GM23338 (cell line): Measurements from ENCODE around the gene CBLIF. TPM values are rescaled to one million over a fixed set of nuclear protein-coding genes. Genes with fewer than 3 reads are reported as not detected.

Experiments
- ATAC-seq: fragments of 200-7000 bp; cut with Tn5 transposase; 3 replicates; pipeline ENCODE4 v1.9.1; 2020
- DNase-seq: peaks from one replicate; pipeline ENCODE4 v3.0.0-alpha.2; 2015; ENCODE audit warnings: low spot score
- H2AFZ ChIP-seq: fragments of 200-600 bp; sonication (generic); 2 replicates; pipeline ENCODE4 v1.8.0; 2016; ENCODE audit warnings: antibody characterized with exemption, mild to moderate bottlenecking, moderate library complexity
- H3F3A ChIP-seq: fragments of 200-600 bp; sonication (generic); replicated peaks from 2 replicates; pipeline ENCODE4 v1.8.0; 2017; ENCODE audit warnings: antibody characterized with exemption, mixed run types, low read depth
- H3K27ac ChIP-seq: fragments of 200-600 bp; sonication (generic); 2 replicates; pipeline ENCODE4 v1.6.1; 2016; ENCODE audit warnings: low read depth
- H3K27me3 ChIP-seq: fragments of 200-600 bp; sonication (generic); 2 replicates; pipeline ENCODE4 v1.8.0; 2016; ENCODE audit warnings: mild to moderate bottlenecking, mixed run types, moderate library complexity; ENCODE audit not compliant: insufficient read depth
- H3K36me3 ChIP-seq: fragments of 200-600 bp; sonication (generic); 2 replicates; pipeline ENCODE4 v1.8.0; 2016; ENCODE audit warnings: mild to moderate bottlenecking; ENCODE audit not compliant: insufficient read depth
- H3K4me1 ChIP-seq: fragments of 200-600 bp; sonication (generic); 2 replicates; pipeline ENCODE4 v1.8.0; 2016; ENCODE audit warnings: mild to moderate bottlenecking, moderate library complexity; ENCODE audit not compliant: insufficient read depth
- H3K4me2 ChIP-seq: fragments of 200-600 bp; sonication (generic); 2 replicates; pipeline ENCODE4 v1.7.1; 2017; ENCODE audit warnings: mixed run types
- H3K4me3 ChIP-seq: fragments of 200-600 bp; sonication (generic); 2 replicates; pipeline ENCODE4 v1.6.1; 2016; ENCODE audit warnings: mixed run types
- H3K79me2 ChIP-seq: fragments of 200-600 bp; sonication (generic); replicated peaks from 2 replicates; pipeline ENCODE4 v1.8.0; 2017; ENCODE audit warnings: mild to moderate bottlenecking; ENCODE audit not compliant: insufficient read depth
- H3K9me2 ChIP-seq: fragments of 200-600 bp; sonication (generic); 2 replicates; pipeline ENCODE4 v1.8.0; 2017; ENCODE audit not compliant: insufficient read depth
- H4K20me1 ChIP-seq: fragments of 200-600 bp; sonication (generic); replicated peaks from 2 replicates; pipeline ENCODE4 v1.8.0; 2017; ENCODE audit warnings: mild to moderate bottlenecking; ENCODE audit not compliant: insufficient read depth
- H3K27ac Mint-ChIP-seq: 2 replicates; pipeline ENCODE4 v1.8.0; 2020; ENCODE audit warnings: inconsistent platforms, mild to moderate bottlenecking, moderate library complexity, mixed read lengths
- H3K27me3 Mint-ChIP-seq: 3 replicates; pipeline ENCODE4 v1.8.0; 2022; ENCODE audit warnings: low read depth, mild to moderate bottlenecking, moderate library complexity, mixed read lengths, inconsistent platforms; ENCODE audit not compliant: insufficient read depth, poor library complexity
- H3K36me3 Mint-ChIP-seq: 3 replicates; pipeline ENCODE4 v1.8.0; 2021; ENCODE audit warnings: low read depth, mild to moderate bottlenecking, inconsistent platforms, moderate library complexity, mixed read lengths
- H3K4me1 Mint-ChIP-seq: 3 replicates; pipeline ENCODE4 v1.8.0; 2020; ENCODE audit warnings: mild to moderate bottlenecking, inconsistent platforms, mixed read lengths
- H3K4me3 Mint-ChIP-seq: 3 replicates; pipeline ENCODE4 v1.8.0; 2021; ENCODE audit warnings: moderate library complexity, mild to moderate bottlenecking, inconsistent platforms, mixed read lengths
- H3K9me3 Mint-ChIP-seq: 3 replicates; pipeline ENCODE4 v1.8.0; 2020; ENCODE audit warnings: moderate library complexity, mild to moderate bottlenecking, inconsistent platforms, mixed read lengths
- CREB1 ChIP-seq: fragments of 250-450 bp; sonication (Bioruptor Pico); IDR thresholded peaks from 2 replicates; pipeline ENCODE4 v1.5.0; 2020; ENCODE audit warnings: low read depth, mild to moderate bottlenecking, moderate library complexity
- EZH2 ChIP-seq: fragments of 200-600 bp; sonication (generic); IDR thresholded peaks from one replicate; pipeline ENCODE4 v1.8.0; 2017; ENCODE audit warnings: antibody characterized with exemption, mild to moderate bottlenecking, low read depth; ENCODE audit not compliant: unreplicated experiment
- EZH2phosphoT487 ChIP-seq: fragments of 200-600 bp; sonication (generic); IDR thresholded peaks from one replicate; pipeline ENCODE4 v1.8.1; 2018; ENCODE audit warnings: antibody characterized with exemption; ENCODE audit not compliant: unreplicated experiment
- JUNB ChIP-seq: IDR thresholded peaks from one replicate; pipeline ENCODE4 v1.6.1; 2016; ENCODE audit warnings: antibody characterized with exemption; ENCODE audit not compliant: unreplicated experiment
- NANOG ChIP-seq: IDR thresholded peaks from 2 replicates; pipeline ENCODE4 v1.6.1; 2016; ENCODE audit warnings: antibody characterized with exemption, borderline replicate concordance
- POLR2AphosphoS5 ChIP-seq: IDR thresholded peaks from 2 replicates; pipeline ENCODE4 v1.6.1; 2016; ENCODE audit warnings: antibody characterized with exemption, low read depth
- STAT1 ChIP-seq: IDR thresholded peaks from one replicate; pipeline ENCODE4 v1.6.1; 2016; ENCODE audit warnings: antibody characterized with exemption; ENCODE audit not compliant: unreplicated experiment
- ZNF114 ChIP-seq: fragments of 250-450 bp; sonication (Bioruptor Pico); IDR thresholded peaks from 2 replicates; pipeline ENCODE4 v1.5.0; 2020; ENCODE audit warnings: mild to moderate bottlenecking, moderate library complexity
- ZNF331 ChIP-seq: fragments of 250-450 bp; sonication (Bioruptor Pico); IDR thresholded peaks from 2 replicates; pipeline ENCODE4 v1.5.0; 2020; ENCODE audit warnings: low read depth, mild to moderate bottlenecking, moderate library complexity
- polyA plus RNA-seq: library from polyadenylated mRNA; unstranded; fragments of >200 nt; fragmentation: Nextera tagmentation; extraction: Ambion mirVana; gene quantifications from 2 replicates; pipeline ENCODE4 v1.2.1, GENCODE V29; 2016
- total RNA-seq: library from RNA; depleted of rRNA; stranded (reverse); fragments of >200 nt; shearing (Covaris generic); gene quantifications from 2 replicates; pipeline ENCODE4 v1.2.3, GENCODE V29; 2014
- TF ChIP-seq, protein P1 (sequence below), 2 experiments: fragments of 200-600 bp in 1 of 2; sonication (generic) in 1 of 2; conservative IDR thresholded peaks; 2 replicates each; pipeline versions ENCODE4 v1.5.1 to v1.6.1; 2016 to 2017; ENCODE audit warnings: antibody characterized with exemption in 2 of 2, low read depth in 2 of 2, mild to moderate bottlenecking in 2 of 2, moderate library complexity in 1 of 2
- TF ChIP-seq, protein P2 (sequence below): IDR thresholded peaks from one replicate; pipeline ENCODE4 v1.6.1; 2018; ENCODE audit warnings: antibody characterized with exemption; ENCODE audit not compliant: unreplicated experiment
- TF ChIP-seq, protein P3 (sequence below): IDR thresholded peaks from 2 replicates; pipeline ENCODE4 v1.6.1; 2016; ENCODE audit warnings: antibody characterized with exemption
- TF ChIP-seq, protein P4 (sequence below): fragments of 250-450 bp; sonication (Bioruptor Pico); IDR thresholded peaks from 2 replicates; pipeline ENCODE4 v1.5.0; 2020; ENCODE audit warnings: mild to moderate bottlenecking, moderate library complexity

Gene CBLIF
- total and polyA plus RNA-seq, 2 experiments from 2014 or later: not detected

DNA sequence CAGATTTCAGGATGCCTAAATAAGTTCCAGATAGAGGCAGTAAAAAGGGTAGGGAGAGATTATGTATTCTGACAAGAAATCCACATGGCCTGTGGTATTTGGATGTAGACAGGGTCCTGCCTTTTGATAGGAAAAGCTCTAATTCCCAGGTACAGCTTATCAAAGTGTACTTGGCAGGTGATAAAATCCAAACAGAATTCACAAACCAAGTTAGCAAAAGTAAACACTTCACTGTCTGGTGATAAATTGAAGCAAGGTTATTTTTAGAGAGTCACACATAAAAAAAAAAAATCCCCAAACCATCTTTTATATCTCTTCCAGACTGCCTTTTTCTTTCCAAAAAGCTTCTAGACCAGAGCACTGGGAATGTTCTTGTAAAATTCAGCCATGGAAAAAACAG lies 5.7 kb downstream of the CBLIF start:
- TF ChIP-seq, protein P1, sequence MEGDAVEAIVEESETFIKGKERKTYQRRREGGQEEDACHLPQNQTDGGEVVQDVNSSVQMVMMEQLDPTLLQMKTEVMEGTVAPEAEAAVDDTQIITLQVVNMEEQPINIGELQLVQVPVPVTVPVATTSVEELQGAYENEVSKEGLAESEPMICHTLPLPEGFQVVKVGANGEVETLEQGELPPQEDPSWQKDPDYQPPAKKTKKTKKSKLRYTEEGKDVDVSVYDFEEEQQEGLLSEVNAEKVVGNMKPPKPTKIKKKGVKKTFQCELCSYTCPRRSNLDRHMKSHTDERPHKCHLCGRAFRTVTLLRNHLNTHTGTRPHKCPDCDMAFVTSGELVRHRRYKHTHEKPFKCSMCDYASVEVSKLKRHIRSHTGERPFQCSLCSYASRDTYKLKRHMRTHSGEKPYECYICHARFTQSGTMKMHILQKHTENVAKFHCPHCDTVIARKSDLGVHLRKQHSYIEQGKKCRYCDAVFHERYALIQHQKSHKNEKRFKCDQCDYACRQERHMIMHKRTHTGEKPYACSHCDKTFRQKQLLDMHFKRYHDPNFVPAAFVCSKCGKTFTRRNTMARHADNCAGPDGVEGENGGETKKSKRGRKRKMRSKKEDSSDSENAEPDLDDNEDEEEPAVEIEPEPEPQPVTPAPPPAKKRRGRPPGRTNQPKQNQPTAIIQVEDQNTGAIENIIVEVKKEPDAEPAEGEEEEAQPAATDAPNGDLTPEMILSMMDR (conservative IDR thresholded peaks at IDR 0.05; ENCODE audit: low read depth in 2 of 2): no peak
- TF ChIP-seq, protein P2, sequence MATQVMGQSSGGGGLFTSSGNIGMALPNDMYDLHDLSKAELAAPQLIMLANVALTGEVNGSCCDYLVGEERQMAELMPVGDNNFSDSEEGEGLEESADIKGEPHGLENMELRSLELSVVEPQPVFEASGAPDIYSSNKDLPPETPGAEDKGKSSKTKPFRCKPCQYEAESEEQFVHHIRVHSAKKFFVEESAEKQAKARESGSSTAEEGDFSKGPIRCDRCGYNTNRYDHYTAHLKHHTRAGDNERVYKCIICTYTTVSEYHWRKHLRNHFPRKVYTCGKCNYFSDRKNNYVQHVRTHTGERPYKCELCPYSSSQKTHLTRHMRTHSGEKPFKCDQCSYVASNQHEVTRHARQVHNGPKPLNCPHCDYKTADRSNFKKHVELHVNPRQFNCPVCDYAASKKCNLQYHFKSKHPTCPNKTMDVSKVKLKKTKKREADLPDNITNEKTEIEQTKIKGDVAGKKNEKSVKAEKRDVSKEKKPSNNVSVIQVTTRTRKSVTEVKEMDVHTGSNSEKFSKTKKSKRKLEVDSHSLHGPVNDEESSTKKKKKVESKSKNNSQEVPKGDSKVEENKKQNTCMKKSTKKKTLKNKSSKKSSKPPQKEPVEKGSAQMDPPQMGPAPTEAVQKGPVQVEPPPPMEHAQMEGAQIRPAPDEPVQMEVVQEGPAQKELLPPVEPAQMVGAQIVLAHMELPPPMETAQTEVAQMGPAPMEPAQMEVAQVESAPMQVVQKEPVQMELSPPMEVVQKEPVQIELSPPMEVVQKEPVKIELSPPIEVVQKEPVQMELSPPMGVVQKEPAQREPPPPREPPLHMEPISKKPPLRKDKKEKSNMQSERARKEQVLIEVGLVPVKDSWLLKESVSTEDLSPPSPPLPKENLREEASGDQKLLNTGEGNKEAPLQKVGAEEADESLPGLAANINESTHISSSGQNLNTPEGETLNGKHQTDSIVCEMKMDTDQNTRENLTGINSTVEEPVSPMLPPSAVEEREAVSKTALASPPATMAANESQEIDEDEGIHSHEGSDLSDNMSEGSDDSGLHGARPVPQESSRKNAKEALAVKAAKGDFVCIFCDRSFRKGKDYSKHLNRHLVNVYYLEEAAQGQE: no peak
- TF ChIP-seq NANOG: no peak
- no peak for TF ChIP-seq JUNB
- TF ChIP-seq, protein P3, sequence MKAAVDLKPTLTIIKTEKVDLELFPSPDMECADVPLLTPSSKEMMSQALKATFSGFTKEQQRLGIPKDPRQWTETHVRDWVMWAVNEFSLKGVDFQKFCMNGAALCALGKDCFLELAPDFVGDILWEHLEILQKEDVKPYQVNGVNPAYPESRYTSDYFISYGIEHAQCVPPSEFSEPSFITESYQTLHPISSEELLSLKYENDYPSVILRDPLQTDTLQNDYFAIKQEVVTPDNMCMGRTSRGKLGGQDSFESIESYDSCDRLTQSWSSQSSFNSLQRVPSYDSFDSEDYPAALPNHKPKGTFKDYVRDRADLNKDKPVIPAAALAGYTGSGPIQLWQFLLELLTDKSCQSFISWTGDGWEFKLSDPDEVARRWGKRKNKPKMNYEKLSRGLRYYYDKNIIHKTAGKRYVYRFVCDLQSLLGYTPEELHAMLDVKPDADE: no peak
- TF ChIP-seq EZH2phosphoT487: no peak
- TF ChIP-seq POLR2AphosphoS5: no peak
- TF ChIP-seq EZH2: no peak
- no peak for TF ChIP-seq STAT1
- TF ChIP-seq, protein P4, sequence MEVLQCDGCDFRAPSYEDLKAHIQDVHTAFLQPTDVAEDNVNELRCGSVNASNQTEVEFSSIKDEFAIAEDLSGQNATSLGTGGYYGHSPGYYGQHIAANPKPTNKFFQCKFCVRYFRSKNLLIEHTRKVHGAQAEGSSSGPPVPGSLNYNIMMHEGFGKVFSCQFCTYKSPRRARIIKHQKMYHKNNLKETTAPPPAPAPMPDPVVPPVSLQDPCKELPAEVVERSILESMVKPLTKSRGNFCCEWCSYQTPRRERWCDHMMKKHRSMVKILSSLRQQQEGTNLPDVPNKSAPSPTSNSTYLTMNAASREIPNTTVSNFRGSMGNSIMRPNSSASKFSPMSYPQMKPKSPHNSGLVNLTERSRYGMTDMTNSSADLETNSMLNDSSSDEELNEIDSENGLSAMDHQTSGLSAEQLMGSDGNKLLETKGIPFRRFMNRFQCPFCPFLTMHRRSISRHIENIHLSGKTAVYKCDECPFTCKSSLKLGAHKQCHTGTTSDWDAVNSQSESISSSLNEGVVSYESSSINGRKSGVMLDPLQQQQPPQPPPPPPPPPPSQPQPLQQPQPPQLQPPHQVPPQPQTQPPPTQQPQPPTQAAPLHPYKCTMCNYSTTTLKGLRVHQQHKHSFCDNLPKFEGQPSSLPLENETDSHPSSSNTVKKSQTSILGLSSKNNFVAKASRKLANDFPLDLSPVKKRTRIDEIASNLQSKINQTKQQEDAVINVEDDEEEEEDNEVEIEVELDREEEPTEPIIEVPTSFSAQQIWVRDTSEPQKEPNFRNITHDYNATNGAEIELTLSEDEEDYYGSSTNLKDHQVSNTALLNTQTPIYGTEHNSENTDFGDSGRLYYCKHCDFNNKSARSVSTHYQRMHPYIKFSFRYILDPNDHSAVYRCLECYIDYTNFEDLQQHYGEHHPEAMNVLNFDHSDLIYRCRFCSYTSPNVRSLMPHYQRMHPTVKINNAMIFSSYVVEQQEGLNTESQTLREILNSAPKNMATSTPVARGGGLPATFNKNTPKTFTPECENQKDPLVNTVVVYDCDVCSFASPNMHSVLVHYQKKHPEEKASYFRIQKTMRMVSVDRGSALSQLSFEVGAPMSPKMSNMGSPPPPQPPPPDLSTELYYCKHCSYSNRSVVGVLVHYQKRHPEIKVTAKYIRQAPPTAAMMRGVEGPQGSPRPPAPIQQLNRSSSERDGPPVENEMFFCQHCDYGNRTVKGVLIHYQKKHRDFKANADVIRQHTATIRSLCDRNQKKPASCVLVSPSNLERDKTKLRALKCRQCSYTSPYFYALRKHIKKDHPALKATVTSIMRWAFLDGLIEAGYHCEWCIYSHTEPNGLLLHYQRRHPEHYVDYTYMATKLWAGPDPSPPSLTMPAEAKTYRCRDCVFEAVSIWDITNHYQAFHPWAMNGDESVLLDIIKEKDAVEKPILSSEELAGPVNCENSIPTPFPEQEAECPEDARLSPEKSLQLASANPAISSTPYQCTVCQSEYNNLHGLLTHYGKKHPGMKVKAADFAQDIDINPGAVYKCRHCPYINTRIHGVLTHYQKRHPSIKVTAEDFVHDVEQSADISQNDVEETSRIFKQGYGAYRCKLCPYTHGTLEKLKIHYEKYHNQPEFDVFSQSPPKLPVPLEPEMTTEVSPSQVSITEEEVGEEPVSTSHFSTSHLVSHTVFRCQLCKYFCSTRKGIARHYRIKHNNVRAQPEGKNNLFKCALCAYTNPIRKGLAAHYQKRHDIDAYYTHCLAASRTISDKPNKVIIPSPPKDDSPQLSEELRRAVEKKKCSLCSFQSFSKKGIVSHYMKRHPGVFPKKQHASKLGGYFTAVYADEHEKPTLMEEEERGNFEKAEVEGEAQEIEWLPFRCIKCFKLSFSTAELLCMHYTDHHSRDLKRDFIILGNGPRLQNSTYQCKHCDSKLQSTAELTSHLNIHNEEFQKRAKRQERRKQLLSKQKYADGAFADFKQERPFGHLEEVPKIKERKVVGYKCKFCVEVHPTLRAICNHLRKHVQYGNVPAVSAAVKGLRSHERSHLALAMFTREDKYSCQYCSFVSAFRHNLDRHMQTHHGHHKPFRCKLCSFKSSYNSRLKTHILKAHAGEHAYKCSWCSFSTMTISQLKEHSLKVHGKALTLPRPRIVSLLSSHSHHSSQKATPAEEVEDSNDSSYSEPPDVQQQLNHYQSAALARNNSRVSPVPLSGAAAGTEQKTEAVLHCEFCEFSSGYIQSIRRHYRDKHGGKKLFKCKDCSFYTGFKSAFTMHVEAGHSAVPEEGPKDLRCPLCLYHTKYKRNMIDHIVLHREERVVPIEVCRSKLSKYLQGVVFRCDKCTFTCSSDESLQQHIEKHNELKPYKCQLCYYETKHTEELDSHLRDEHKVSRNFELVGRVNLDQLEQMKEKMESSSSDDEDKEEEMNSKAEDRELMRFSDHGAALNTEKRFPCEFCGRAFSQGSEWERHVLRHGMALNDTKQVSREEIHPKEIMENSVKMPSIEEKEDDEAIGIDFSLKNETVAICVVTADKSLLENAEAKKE (CRISPR knock-in tag): no peak
- no peak for TF ChIP-seq ZNF331
- no peak for TF ChIP-seq ZNF114 (CRISPR knock-in tag)
- TF ChIP-seq CREB1 (CRISPR knock-in tag): no peak
- H3K36me3 Mint-ChIP-seq: no peaks in the 10 kb centered on the region
- no peak overlapping the region for H3K4me3 ChIP-seq
- H3K9me3 Mint-ChIP-seq: no peaks in the 10 kb centered on the region
- no peaks in the 10 kb centered on the region for H3F3A ChIP-seq
- DNase-seq (no peak), ATAC-seq (no peak)
- H3K27ac Mint-ChIP-seq: no peak overlapping the region
- no peaks in the 10 kb centered on the region for H3K4me1 ChIP-seq
- no peak overlapping the region for H3K4me3 Mint-ChIP-seq
- no peaks in the 10 kb centered on the region for H3K27me3 ChIP-seq
- no peaks in the 10 kb centered on the region for H4K20me1 ChIP-seq
- no peaks in the 10 kb centered on the region for H3K27me3 Mint-ChIP-seq
- H3K36me3 ChIP-seq: no peaks in the 10 kb centered on the region
- no peaks in the 10 kb centered on the region for H3K79me2 ChIP-seq
- peaks cover 9% of the 10 kb centered on the region; the same call in 1 of the 2 replicates for H3K9me2 ChIP-seq
- no peak overlapping the region for H3K27ac ChIP-seq
- no peaks in the 10 kb centered on the region for H3K4me1 Mint-ChIP-seq
- H2AFZ ChIP-seq: no peak overlapping the region
- H3K4me2 ChIP-seq: no peak overlapping the region
